ENCODE results near the gene DNAH7. TPM values are rescaled to one million over a fixed set of nuclear protein-coding genes. Genes with fewer than 3 reads are reported as not detected.
A peak's percentile ranks its signal among the peaks of the same experiment; 100 is the strongest.

DNAH7 gene
- total and polyA plus RNA-seq, 2 of the 13 experiments (the other 11 are each of a cell fraction or from before 2014, with no cell fraction given) = 0.09 TPM; not detected in 1

DNA sequence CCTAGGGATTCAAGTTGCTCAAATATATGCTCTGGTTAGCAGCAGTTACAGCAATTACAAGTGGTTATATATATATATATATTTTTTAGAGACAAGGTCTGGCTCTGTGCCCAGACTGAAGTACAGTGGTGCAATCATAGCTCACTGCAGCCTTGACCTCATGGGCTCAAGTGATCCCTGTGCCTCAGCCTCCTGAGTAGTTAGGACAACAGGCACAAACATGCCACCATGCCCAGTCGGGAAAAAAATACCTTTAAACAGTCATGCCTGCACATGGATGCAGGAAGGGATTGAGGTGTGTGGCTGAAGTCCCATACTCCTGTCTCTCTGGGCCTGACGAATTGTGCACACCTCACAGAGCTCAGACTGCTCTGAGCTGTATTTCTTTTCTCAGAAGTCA lies 19.6 kb upstream of the DNAH7 start (continued):
- TF ChIP-seq, protein P1, sequence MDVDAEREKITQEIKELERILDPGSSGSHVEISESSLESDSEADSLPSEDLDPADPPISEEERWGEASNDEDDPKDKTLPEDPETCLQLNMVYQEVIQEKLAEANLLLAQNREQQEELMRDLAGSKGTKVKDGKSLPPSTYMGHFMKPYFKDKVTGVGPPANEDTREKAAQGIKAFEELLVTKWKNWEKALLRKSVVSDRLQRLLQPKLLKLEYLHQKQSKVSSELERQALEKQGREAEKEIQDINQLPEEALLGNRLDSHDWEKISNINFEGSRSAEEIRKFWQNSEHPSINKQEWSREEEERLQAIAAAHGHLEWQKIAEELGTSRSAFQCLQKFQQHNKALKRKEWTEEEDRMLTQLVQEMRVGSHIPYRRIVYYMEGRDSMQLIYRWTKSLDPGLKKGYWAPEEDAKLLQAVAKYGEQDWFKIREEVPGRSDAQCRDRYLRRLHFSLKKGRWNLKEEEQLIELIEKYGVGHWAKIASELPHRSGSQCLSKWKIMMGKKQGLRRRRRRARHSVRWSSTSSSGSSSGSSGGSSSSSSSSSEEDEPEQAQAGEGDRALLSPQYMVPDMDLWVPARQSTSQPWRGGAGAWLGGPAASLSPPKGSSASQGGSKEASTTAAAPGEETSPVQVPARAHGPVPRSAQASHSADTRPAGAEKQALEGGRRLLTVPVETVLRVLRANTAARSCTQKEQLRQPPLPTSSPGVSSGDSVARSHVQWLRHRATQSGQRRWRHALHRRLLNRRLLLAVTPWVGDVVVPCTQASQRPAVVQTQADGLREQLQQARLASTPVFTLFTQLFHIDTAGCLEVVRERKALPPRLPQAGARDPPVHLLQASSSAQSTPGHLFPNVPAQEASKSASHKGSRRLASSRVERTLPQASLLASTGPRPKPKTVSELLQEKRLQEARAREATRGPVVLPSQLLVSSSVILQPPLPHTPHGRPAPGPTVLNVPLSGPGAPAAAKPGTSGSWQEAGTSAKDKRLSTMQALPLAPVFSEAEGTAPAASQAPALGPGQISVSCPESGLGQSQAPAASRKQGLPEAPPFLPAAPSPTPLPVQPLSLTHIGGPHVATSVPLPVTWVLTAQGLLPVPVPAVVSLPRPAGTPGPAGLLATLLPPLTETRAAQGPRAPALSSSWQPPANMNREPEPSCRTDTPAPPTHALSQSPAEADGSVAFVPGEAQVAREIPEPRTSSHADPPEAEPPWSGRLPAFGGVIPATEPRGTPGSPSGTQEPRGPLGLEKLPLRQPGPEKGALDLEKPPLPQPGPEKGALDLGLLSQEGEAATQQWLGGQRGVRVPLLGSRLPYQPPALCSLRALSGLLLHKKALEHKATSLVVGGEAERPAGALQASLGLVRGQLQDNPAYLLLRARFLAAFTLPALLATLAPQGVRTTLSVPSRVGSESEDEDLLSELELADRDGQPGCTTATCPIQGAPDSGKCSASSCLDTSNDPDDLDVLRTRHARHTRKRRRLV (CRISPR knock-in tag; IDR thresholded peaks at IDR 0.05) = no peak
- TF ChIP-seq CC2D1A (CRISPR knock-in tag; IDR thresholded peaks at IDR 0.05) = no peak
- TF ChIP-seq, protein P2, sequence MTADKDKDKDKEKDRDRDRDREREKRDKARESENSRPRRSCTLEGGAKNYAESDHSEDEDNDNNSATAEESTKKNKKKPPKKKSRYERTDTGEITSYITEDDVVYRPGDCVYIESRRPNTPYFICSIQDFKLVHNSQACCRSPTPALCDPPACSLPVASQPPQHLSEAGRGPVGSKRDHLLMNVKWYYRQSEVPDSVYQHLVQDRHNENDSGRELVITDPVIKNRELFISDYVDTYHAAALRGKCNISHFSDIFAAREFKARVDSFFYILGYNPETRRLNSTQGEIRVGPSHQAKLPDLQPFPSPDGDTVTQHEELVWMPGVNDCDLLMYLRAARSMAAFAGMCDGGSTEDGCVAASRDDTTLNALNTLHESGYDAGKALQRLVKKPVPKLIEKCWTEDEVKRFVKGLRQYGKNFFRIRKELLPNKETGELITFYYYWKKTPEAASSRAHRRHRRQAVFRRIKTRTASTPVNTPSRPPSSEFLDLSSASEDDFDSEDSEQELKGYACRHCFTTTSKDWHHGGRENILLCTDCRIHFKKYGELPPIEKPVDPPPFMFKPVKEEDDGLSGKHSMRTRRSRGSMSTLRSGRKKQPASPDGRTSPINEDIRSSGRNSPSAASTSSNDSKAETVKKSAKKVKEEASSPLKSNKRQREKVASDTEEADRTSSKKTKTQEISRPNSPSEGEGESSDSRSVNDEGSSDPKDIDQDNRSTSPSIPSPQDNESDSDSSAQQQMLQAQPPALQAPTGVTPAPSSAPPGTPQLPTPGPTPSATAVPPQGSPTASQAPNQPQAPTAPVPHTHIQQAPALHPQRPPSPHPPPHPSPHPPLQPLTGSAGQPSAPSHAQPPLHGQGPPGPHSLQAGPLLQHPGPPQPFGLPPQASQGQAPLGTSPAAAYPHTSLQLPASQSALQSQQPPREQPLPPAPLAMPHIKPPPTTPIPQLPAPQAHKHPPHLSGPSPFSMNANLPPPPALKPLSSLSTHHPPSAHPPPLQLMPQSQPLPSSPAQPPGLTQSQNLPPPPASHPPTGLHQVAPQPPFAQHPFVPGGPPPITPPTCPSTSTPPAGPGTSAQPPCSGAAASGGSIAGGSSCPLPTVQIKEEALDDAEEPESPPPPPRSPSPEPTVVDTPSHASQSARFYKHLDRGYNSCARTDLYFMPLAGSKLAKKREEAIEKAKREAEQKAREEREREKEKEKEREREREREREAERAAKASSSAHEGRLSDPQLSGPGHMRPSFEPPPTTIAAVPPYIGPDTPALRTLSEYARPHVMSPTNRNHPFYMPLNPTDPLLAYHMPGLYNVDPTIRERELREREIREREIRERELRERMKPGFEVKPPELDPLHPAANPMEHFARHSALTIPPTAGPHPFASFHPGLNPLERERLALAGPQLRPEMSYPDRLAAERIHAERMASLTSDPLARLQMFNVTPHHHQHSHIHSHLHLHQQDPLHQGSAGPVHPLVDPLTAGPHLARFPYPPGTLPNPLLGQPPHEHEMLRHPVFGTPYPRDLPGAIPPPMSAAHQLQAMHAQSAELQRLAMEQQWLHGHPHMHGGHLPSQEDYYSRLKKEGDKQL (CRISPR knock-in tag; IDR thresholded peaks at IDR 0.05; ENCODE audit: low read depth) = no peak
- no peak for TF ChIP-seq HNRNPH1 (optimal IDR thresholded peaks at IDR 0.05; ENCODE audit: low read depth, low read length)
- no peak for TF ChIP-seq SNRNP70 (IDR thresholded peaks at IDR 0.05; ENCODE audit: low read depth, low read length)
- TF ChIP-seq ISL2 (CRISPR knock-in tag; IDR thresholded peaks at IDR 0.05) = peak; percentile 59; the same call in 1 of the 2 replicates
- peak; percentile 55 for TF ChIP-seq PITX1 (CRISPR knock-in tag; IDR thresholded peaks at IDR 0.05)
- no peak for TF ChIP-seq NFATC3 (CRISPR knock-in tag; IDR thresholded peaks at IDR 0.05)
- no peak for TF ChIP-seq RNF219 (CRISPR knock-in tag; IDR thresholded peaks at IDR 0.05)
- no peak for TF ChIP-seq ZNF446 (CRISPR knock-in tag; IDR thresholded peaks at IDR 0.05)
- TF ChIP-seq, protein P3, sequence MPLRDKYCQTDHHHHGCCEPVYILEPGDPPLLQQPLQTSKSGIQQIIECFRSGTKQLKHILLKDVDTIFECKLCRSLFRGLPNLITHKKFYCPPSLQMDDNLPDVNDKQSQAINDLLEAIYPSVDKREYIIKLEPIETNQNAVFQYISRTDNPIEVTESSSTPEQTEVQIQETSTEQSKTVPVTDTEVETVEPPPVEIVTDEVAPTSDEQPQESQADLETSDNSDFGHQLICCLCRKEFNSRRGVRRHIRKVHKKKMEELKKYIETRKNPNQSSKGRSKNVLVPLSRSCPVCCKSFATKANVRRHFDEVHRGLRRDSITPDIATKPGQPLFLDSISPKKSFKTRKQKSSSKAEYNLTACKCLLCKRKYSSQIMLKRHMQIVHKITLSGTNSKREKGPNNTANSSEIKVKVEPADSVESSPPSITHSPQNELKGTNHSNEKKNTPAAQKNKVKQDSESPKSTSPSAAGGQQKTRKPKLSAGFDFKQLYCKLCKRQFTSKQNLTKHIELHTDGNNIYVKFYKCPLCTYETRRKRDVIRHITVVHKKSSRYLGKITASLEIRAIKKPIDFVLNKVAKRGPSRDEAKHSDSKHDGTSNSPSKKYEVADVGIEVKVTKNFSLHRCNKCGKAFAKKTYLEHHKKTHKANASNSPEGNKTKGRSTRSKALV (CRISPR knock-in tag; IDR thresholded peaks at IDR 0.05) = no peak
- TF ChIP-seq ZNF333 (CRISPR knock-in tag; IDR thresholded peaks at IDR 0.05; ENCODE audit: borderline replicate concordance) = no peak
- TF ChIP-seq RFXANK (CRISPR knock-in tag; IDR thresholded peaks at IDR 0.05) = no peak
- no peak for TF ChIP-seq ZBTB26 (CRISPR knock-in tag; IDR thresholded peaks at IDR 0.05; ENCODE audit: borderline replicate concordance)

Data from HepG2 (cell line).